Inferior parietal cortex (tissue), 1 donor: ENCODE results near the gene GPR179.

Experiments
- DNase-seq: peaks from one replicate; pipeline ENCODE4 v3.0.0-alpha.2; 2016; ENCODE audit errors: extremely low spot score

GPR179 gene

DNA sequence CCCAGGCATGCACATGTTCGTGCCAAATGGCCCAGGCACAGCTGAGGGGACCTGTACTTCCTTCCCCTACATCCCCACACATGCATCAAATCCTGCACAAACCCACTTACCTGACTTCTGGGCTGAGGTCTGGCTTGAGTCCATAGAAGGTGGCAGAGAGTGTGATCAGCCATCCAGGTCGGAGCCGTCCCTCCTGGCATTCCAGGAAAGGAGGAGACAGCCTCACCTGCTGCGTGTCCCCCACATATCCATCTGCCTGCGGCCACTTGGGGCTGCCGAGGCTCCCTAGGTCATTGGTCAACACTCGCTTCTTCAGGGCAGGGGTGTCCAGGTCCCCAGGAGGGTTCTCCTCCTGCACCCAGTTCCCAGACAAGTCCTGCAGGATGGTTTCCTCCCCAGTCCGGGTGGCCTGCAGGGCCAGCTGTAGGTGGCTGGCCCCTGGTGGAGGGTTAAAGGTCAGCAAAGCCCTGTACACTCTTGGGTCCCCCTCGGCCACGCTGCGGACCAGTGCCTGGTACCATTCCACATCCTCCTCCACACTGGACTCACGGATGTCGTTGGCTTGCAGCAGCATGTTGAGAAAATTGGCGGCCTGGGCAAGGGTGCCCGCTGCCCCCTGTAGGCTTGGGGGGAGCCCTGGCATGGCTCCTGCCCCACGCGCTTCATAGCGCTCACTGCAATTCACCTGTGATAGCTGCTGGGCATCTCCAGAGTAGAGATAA, 709 bp downstream of the GPR179 start:
- DNase-seq, result no peak

DNA sequence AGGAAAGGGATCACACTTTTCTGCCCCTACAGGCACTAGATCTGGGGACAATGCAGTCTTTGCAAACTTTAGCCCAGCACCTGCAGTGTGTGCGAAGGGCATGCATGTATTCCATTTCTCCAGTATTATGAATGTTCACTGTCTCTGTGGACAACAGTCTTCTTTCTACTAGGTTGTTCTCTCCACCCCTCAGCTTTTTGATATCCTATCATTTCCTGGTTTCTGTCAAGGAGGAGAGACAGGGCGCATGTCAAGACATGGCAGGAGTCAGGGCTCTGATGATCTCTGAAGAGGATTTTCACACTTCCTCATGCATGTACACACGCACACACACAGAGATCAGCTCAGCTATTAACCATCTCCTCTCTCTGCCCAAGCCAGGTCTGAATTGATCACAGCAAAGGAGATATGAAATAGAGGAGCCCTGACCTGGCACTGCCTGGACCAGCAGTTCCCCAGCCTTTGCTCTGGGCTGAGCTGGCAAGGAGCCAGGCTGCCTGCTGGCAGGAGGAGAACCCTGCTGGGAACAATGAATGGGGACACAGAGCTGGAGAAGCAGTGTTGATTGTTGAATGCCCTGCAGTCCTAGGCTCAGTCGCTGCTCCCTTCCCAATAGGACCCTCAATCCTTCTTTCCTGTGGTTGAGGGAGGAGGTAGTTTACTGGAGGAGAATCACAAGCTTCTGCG, 2.6 kb downstream of the GPR179 start:
- peak; percentile 76 for DNase-seq

DNA sequence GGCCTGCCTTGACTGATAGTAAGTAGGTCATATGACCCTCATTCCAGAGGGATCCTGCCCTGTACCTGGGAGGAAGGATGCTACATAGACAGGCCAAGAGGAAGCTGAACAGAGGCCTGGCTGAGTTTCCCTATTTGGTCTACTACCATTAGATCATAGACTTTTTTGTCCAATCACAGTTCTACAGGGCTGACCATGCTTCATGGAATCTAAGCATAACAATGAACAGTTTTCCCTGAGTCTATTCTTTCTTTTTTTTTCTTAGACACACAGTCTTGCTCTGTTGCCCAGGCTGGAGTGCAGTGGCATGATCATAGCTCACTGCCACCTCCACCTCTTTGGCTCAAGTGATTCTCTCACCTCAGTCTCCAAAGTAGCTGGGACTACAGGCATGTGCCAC, 3.9 kb downstream of the GPR179 start:
- no peak for DNase-seq

DNA sequence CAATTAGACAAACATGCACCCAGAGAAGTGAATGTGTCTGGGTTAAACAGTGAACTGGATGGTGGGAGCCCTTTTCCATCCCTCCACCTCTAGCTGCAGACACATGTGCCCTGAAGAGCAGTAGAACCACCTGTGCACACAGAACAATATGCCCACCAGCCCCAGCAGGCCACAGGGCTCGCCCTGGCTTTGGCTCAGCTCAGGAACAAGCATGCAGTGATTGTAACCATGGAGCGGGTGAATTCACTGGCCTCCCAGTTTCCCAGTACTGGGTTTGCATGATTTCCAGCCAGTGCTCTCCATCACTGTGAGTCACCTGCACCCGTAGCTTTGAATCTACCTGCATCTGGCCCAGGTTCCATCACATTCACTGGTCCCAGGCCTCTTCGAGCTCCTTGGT, 5.2 kb downstream of the GPR179 start:
- no peak for DNase-seq

DNA sequence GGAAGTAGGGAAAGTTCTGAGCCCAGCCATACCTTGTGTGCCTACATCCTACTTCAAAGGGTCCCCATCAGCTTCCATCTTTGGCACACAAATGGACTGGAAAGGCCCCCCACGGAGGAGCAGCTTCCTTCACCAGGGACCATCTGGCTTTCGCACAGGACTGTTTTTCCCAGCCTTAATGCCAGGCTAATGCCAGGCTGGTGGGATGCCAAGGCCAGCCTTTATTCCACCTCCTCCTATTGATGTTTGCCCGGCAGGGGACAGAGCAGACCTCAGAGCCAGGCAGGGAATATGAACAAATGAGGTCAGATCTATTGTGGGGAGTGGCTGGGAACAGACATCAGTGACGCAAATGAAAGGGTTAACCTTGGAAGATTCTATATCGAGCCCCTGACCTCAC, 5.7 kb downstream of the GPR179 start:
- DNase-seq, result no peak

DNA sequence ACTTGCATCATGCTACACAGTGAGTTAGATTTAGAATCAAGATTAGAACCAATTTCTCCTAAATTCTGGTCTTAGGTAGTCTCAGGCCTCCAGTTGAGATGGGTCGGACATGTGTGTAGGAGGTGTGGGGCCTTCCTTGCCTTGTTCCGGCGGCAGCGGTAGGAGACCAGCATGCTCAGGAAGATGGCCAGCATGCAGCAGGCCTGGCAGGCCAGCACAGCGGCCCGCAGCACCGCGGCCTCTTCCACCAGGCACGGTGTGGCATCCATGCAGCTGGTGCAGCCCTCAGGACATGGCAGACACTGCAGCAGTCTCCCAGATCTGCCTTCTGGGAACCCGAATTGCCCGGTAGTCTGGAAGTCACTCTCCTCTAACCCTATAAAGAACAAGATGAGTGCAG, 6.9 kb downstream of the GPR179 start:
- no peak for DNase-seq

DNA sequence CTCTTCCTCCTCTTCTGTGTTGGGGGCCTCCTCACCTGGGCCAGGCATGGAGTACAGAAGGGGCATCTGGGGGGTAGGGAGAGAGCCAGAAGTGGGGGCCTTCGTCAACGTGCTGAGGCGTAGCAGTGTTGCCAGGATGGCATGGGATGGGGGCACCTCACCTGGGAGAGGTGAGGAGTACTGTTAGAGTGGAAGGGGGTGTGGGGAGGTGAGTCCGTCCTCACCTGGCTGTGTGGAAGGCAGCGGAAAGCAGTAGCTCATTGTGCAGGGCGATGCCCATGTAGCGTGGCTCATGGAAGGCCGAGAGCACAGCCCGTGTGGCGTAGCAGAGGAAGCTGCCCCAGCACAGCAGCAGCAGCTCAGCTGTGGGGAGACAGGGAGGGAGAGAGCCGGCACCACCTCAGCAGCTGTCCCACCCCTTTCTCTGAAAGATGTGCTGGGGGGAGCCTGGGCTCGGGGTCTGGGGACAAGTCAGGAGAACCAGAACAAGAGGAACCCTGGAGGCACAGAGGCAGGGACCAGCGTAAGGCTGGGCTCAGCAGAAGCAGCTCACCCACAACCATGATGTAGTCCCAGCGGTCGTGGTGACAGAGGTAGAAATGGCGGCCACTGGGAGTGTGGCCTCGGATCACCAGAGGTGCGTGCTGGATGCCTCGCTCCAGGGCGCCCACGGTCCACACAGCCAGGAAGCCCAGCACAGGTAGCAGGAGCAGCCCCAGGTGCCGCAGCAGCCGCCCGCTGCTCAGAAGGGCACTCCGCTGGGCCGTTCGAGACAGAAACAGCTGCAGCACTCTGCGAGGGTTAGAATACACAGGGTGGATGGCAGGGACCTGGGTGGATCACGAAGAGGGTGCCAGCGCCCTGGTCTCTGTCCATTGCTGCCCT, 9.0 kb downstream of the GPR179 start:
- DNase-seq, result no peak

DNA sequence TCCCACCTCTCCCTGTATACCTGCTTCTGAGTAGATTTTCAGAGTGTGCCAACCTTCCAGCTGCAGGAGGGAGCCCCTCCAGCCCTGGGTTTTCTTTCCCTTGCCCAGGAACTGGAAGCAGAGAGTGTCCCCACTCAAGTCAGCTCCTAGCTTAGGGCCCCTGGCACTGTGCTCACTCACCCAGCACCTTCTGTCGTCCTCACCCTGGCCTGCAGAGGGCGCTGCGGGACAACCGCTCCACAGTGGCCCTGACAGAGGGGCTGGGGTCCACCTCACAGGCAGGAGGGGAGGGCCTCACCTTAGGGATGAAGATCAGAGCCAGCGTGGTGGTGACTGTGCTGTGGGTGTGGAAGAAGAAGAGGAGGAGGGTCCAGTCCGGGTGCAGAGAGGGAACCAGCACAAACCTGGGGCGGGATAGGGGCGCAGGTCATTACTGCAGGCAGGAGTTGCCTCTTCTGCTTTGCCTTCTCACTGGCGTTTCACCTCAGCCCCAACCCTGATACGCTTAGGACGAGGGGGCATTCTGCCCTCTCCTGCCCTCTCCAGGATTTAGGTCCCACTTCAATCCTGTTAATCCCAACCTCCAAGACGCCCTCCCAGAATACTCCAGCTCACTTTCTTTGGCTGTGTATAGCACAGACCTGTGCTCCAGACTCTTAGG, 10.0 kb downstream of the GPR179 start:
- DNase-seq, result no peak

DNA sequence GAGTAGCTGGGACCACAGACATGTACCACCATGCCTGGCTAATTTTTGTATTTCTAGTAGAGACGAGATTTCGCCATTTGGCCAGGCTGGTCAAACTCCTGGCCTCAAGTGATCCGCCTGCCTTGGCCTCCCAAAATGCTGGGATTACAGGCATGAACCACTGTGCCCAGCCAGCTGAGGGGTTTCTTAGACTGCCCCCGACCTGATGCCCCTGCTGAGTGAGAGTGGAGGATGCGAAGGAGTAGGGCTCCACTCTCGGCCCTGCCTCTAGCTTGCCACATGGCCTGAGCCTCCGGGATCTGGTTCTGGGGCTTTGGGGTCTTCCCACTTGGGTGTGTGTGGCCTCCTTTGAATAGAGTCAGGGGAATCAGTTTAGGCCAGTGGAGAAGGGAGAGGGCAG, 11.0 kb downstream of the GPR179 start:
- DNase-seq, result no peak

DNA sequence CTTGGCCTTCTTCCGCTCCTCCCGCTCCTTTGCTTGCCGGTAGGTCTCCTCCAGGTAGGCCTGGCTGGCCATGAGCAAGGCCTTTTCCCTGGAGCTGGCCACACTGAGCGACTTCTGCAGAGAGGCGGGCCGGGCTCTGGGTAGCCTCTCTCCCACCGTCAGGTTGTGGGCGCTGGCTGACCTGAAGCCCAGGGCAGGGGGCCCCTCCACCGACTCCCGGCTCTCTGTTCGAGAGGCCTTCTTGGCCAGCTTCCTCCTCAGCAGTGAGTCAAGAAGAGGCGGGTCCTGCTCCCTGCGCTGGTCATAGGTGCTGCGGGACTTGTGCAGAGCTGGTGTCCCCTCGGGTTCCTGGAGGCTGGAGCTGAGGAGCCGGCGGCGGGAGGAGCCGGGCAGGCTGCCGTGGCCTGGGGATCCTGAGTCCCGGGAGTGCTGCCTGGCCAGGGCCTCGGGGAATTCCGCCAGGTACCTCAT, 12.8 kb downstream of the GPR179 start:
- no peak for DNase-seq

DNA sequence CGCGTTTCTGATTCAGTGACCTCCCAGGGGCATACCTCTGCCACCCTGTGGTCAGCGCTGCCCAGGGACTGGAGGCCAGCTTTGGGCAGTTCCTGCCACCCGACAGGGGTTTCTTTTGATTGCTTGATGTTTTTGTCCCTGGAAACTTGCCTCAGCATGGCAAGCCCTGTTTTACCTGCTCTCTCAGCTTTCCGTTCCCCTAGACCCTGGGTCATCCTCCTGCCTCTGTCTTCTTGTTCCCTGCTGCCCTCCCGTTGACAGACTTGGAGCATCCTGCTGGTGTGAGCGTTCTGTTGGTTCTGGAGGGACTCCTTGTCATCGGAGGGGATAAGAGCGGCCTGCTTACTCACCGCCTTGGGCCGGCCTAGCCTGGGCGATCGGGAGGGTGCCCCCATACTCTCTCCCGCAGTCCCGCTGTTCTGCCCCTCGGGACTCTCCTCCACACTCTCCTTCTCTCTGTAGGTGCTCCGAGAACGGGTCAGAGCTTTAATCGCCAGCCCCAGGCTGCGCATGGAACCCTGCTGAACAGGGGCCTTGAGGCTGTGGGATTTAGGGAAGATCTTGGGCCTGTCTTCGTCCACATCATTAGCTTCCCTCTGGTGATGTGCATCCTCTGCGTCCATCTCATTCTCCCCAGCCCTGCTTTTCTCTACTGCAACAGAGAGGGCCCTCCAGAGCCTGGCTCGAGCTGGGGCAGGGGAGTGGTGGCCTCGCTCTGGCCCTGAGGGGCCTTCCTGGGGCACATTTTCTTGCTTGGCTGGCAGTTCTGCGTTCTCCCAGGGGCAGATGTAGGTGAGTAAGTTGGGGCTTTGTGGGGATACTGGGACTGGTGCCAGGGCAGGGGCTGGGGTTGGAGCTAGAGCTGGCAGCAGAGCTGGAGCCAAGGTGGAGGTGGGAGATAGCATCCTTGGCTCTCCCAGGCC, 13.7 kb downstream of the GPR179 start:
- no peak for DNase-seq

DNA sequence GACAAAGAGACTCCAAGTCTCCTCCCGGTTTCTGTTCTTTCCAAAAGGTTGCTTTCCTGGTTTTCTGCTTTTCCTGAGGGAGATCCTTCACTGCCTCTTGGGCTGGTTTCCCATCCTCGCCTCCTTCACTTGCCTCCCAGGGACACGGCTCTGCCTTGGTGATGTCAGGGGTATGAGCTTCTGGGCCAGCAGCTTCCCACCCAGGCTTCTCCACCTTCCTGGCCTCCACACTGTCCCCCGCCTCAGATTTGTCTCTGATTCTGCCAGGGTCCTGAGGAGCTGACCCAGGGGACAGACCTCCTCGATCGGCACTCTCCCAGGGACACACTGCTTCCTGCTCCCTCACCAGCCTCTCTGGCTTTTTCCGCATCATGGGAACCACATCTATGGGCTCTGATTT, 14.5 kb downstream of the GPR179 start:
- DNase-seq, result no peak

DNA sequence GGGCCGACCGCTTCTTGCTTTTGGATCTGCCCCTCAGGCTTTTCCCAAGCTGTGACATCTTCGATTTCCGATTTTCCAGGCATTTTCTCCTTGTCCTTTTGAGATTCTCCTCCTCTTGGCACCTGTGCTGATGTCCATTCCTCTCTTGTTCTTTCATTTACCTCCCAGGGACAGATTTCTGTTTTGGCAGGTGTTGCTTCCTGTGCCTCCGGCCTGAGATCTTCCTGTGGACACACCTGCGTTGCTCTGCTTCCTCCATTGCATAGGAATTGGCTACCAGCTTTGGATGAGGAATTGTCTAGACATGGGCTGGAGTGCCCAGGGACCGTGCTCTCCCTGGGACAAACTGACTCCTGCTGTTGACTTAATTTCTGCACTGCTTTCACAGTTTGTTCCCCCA, 15.1 kb downstream of the GPR179 start:
- no peak for DNase-seq

DNA sequence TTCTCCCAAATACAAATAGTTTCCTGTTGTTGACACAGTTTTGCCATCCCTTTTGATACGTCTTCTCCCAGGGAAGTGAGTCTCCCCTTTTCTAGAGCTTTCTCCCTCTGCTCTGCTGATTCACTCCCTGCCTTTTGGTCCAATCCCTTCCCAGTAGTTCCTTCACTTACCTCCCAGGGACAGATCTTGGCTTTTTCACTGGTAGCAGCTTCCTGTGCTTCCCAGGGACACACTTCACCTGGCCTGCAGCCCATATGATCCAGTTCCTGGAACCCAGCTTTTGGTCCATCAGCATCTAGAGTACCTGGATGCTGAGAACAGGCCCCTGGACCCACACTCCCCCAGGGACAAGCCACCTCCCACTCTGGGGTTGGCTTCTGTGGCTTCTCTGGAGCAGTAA, 15.8 kb downstream of the GPR179 start:
- DNase-seq, result no peak

DNA sequence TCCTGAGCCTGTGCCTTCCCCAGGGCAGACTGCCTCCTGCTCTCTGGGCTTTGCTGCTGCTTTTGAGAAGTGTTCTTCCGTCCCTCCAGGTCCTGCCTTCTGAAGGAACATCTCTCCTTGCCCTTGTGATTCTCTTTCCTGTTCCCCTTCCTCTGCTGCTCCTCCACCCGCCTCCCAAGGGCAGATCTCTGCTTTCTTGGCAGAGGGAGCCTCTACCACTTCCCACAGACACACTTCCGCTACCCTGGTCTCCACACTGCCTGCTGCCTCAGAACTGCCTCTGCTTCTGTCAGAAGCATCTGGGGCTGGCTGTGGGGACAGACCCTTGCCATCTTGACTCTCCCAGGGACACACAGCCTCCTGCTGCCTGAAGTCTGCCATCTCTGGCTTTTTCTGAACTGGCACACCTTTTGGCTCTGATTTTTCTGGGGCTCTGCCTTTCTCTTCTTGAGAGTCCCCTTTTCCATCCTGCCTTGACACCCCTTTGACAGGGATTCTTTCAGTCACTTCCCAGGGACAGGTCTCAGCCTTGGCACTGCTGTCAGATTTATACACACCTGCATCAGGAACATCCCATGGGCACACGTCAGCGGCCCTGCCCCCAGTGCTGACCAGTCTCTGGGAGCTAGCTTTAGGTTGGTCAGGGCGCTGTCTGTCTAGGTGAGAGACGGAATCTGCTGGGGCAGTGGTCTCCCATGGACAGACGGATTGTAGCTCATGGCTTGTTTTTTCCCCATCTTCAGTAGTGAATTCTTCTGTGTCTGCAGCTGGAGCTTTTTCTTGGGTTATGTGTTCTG, 16.6 kb downstream of the GPR179 start:
- DNase-seq, result no peak

DNA sequence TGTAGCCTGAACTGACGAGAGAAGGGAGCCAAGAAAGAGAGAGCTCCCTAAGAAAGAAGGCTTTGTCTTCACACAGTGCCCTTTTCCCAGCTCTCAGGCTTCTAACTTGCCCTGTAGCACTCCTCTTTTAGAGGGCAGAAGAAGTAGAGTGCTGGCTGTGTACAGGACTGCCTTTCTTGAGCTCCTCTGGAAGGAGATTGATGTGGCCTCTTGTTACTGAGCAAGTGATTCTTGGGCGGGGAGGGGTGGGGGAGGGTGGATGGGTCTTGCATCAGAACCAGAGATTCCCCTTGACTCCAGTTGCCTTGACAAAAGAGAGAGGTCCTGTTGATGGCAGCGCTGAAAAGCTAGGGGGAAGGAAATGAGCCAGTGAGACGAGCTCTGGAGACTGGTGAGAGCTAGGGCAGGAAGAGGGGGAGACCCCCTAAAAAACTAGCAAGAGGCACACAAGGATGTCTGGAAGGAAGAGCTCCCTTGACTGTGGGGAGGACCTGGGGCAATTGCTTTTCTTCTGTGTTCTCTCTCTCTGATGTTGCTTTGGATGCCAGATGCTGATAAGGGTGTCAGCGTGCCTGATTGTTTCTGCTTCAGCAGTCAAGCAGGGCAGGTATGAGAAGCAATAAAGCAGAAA, 18.4 kb downstream of the GPR179 start:
- DNase-seq, result no peak

DNA sequence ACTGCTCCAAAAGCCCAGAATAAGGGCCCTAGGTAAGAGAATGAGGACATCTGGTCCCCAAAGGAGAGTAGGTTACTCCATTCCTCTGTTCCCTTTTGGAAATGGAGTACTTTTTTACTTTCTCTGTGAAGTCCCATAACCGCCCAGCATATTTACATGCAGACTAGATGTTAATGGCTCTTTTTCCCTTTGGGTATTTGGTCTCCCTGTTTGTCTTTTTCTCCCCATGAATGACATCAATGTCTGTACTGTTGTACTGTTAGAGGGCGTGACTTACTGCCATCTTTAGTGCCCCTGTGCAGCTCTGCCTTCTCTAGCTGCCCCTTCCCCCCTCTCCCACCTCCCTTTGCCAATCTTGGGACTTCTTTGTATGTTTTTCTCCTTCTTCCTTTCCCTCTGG, 19.0 kb downstream of the GPR179 start:
- no peak for DNase-seq

DNA sequence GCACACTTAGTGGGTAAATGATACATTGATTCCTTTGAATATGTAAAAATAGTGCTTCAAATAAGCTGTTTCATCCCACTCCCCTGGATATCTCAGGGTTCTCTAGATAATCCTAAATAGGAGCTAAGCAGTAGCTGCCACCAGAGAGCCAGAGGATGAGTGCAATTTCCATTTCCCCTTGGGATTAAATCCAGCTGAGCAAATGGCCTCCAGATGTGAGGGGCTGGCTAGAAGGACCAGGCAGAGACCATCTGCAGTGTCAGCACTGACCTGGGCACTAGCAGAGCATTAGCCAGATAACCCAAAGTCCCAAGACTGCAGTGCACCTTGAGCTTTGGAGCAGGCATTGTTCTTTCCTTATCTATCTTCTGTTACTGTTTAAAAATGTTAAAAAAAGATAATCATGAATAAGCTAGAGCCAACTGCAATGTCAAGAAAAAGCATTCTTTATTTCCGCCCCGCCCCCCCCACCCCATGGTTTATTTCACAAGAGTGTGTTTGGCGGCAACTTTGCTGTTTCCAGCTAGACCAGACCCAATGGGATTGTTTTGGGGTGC, 19.5 kb downstream of the GPR179 start:
- no peak for DNase-seq

DNA sequence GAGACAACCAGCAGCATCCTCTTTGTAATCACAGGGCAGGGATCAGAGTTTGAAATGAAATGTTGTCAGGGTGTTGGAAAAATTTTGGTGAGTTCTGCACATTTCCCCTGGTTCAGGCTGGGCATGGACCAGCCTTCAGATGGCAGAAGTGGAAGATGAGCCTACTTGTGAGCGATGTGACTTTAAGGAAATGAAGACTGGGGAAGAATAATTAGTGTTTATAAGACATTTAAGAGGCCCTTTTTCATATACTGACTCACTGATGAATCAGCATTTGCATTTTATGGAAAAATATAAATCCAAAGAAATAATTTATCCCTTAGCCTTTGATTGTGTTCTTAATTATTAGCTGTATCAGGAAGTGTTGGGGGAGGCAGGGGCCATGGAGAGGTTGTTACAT, 20.9 kb downstream of the GPR179 start:
- no peak for DNase-seq
